OCI-LY3 (cell line): ENCODE data around the gene INSIG1.

Experiments used
- CTCF ChIP-seq: fragments of 200-600, 300-600 bp; sonication (generic); IDR thresholded peaks from 2 replicates; pipeline ENCODE4 v1.5.1; 2014; ENCODE audit warnings: antibody characterized with exemption, low read length, low read depth
- EZH2phosphoT487 ChIP-seq: fragments of 200-600 bp; shearing (Covaris generic); IDR thresholded peaks from 2 replicates; pipeline ENCODE4 v1.6.1; 2018; ENCODE audit warnings: antibody characterized with exemption, mixed run types, low read depth

DNA sequence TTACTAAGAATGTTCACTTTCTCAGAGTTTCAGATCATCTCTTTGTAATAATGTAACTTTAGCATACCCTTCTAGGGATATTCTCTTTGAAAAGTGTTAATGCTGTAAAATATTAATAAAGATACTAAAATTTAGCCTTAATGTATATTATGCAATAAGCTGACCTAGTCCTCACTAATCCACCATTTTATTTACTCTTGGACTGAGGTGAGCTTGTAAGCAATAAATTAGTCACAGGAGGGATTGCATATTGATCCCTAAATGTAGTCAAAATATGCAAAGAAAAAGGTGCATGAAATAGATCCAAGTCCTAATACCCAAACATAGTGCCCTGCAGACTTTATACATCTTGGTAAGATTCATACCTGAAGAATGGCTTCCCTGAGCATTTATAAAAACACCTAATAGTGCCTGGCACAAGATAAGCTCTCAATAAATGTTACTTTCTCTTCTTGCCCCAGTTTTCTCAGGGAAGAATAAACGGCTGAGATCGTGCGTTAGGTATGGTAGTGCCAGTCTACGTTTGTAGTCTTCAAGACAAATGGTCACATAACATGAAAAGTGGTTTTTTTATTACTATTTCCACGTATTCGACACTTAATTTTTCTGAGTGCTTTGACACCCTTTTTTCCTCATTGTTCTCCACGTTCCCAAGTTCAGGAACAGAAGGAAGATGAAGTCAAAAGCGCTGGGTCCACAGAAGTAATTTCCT, 14.3 kb downstream of the INSIG1 start:
- no peak for TF ChIP-seq CTCF
- no peak for TF ChIP-seq EZH2phosphoT487
